Central memory CD8-positive, alpha-beta T cell (primary cell): Measurements from ENCODE around the gene POFUT2.

Experiments
- ATAC-seq: fragments of 150-1000 bp; cut with Tn5 transposase; replicated peaks from 2 replicates; pipeline ENCODE4 v1.10.0; 2022; ENCODE audit warnings: mild to moderate bottlenecking, moderate FRiP score, moderate number of reproducible peaks; ENCODE audit not compliant: poor library complexity, severe bottlenecking; ENCODE audit errors: extremely low read depth
- DNase-seq, 2 donors: peaks; one replicate each; pipeline ENCODE4 v3.0.0; 2021; ENCODE audit warnings: low spot score in 2 of 2
- H3K27ac Mint-ChIP-seq: one replicate; pipeline ENCODE4 v1.8.0; 2022; ENCODE audit warnings: low read depth, mild to moderate bottlenecking, moderate library complexity, mixed read lengths
- H3K27me3 Mint-ChIP-seq: one replicate; pipeline ENCODE4 v1.8.0; 2022; ENCODE audit warnings: mixed read lengths
- H3K36me3 Mint-ChIP-seq: one replicate; pipeline ENCODE4 v1.8.0; 2022; ENCODE audit warnings: mild to moderate bottlenecking, moderate library complexity, mixed read lengths; ENCODE audit not compliant: insufficient read depth
- H3K4me1 Mint-ChIP-seq: one replicate; pipeline ENCODE4 v1.8.0; 2022; ENCODE audit warnings: mixed read lengths
- H3K4me3 Mint-ChIP-seq: one replicate; pipeline ENCODE4 v1.8.0; 2022; ENCODE audit warnings: mild to moderate bottlenecking, moderate library complexity, mixed read lengths
- H3K9me3 Mint-ChIP-seq: one replicate; pipeline ENCODE4 v1.8.0; 2022; ENCODE audit warnings: mixed read lengths

Gene POFUT2

DNA sequence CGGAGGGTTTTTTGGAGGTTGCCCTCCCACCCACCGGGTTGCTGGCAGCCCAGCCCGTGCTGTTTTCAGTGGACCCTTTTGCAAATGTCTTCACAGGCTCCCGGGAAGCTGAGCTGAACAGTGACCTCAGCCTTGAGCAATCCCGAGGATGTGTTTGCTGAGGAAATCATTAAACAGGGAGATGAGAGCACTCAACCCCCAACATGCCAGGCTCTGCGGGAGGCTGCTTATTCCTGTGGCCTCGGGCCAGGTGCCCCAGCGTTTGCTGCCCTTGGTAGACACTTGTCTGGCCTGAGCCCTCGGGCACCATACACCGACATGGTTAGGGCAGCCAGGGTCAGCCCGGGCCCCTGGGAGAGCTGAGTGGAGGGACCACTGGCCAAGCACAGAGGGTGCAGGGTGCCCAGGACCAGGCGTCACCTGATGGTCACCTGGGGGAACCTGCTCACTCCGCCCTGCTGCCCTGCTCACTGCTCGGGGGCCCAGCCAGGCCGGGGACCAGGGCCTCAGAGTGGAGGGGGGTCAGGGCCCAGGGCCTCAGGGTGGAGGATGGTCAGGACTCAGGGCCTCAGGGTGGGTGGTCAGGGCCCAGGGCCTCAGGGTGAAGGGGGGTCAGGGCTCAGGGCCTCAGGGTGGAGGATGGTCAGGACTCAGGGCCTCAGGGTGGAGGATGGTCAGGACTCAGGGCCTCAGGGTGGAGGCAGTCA lies 42.5 kb upstream of the POFUT2 start:
- H3K27ac Mint-ChIP-seq: no peak overlapping the region
- no peaks in the 10 kb centered on the region for H3K9me3 Mint-ChIP-seq
- H3K36me3 Mint-ChIP-seq: no peaks in the 10 kb centered on the region
- no peak overlapping the region for H3K4me3 Mint-ChIP-seq
- ATAC-seq (no peak), DNase-seq (no peak)
- H3K4me1 Mint-ChIP-seq: no peaks in the 10 kb centered on the region
- H3K27me3 Mint-ChIP-seq: peaks cover 10% of the 10 kb centered on the region

DNA sequence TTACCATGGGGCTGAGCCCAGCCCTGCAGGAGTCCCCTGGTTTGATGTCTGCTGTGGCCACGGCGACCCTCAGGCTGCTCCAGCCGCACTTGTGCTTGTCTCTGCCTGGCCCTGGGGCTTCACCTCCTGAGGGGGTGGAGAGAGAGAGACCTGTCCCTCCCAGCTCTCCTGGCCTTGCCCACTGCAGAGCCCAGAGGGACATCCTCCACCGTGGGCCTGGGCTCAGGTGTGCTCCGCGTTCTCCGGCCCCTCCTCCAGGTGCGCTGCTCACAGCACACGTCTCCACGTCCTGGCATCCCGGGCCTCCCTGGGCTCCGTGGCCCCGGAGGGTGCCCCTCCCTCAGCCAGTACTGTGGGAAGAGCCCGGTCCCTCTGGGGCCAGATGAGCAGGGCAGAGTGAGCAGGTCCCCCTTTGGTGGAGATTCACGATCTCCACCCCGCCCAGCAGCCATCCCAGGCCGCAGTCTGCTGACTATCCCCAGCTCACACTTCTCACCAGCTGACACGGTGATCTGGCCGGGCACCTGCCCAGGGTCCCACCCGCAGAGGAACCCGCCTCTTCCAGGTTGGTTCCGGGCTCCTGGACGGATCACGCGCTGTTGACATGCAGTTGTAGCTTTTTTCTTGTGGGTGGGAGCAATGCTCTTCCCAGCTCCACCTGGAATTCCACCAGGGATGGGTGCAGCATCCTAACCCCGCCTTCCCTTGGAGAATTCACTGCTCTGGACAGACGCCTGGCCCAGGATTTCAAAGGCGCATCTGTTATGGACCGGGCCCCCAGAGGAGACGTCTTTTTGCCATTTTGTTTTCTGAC lies 41.8 kb upstream of the POFUT2 start:
- Mint-ChIP-seq H3K9me3 (no peaks in the 10 kb centered on the region), H3K4me3 (no peak overlapping the region), H3K27me3 (peaks cover 10% of the 10 kb centered on the region), H3K36me3 (no peaks in the 10 kb centered on the region), H3K4me1 (no peaks in the 10 kb centered on the region), H3K27ac (no peak overlapping the region)
- DNase-seq (no peak), ATAC-seq (no peak)

DNA sequence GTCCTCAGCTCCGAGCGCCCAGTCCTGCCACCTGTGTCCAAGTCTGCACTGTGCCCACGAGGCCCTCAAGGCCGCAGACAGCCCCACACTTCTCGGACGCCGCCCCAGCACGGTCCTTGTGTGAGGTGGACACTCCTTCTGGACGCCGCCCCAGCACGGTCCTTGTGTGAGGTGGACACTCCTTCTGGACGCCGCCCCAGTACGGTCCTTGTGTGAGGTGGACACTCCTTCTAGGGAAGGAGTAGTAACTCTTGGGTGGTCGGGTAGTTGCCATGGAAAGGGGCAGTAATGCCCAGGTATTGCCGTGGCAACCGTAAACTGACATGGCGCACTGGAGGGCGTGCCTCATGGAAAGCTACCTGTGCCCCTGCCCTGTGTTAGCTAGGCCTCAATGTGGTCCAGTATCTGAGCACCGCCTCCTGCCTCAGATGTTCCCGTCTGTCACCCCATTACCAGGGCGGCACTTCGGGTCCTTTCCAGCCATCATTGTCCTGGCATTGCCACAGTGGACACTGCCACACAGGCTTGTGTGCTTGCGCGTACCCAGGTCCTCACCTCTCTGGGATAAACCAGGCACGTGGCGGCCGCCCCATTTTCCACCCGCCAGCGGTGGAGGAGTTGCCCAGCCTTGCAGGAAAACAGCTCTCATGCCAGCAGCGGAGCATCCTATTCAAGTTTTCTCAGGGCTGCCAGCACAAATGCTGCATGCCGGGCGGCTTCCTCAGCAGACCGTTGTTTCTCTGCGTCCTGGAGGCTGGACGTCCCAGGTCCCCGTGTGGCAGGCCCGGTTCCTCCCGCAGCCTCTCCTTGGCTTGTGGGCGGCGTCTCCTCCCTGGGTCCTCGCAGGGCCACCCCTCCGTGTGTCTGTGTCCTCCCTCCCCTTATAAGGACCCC lies 40.8 kb upstream of the POFUT2 start:
- no peak overlapping the region for H3K27ac Mint-ChIP-seq
- H3K36me3 Mint-ChIP-seq: no peaks in the 10 kb centered on the region
- DNase-seq: no peak
- H3K9me3 Mint-ChIP-seq: no peaks in the 10 kb centered on the region
- ATAC-seq: no peak
- no peaks in the 10 kb centered on the region for H3K4me1 Mint-ChIP-seq
- peaks cover 10% of the 10 kb centered on the region for H3K27me3 Mint-ChIP-seq
- H3K4me3 Mint-ChIP-seq: no peak overlapping the region

DNA sequence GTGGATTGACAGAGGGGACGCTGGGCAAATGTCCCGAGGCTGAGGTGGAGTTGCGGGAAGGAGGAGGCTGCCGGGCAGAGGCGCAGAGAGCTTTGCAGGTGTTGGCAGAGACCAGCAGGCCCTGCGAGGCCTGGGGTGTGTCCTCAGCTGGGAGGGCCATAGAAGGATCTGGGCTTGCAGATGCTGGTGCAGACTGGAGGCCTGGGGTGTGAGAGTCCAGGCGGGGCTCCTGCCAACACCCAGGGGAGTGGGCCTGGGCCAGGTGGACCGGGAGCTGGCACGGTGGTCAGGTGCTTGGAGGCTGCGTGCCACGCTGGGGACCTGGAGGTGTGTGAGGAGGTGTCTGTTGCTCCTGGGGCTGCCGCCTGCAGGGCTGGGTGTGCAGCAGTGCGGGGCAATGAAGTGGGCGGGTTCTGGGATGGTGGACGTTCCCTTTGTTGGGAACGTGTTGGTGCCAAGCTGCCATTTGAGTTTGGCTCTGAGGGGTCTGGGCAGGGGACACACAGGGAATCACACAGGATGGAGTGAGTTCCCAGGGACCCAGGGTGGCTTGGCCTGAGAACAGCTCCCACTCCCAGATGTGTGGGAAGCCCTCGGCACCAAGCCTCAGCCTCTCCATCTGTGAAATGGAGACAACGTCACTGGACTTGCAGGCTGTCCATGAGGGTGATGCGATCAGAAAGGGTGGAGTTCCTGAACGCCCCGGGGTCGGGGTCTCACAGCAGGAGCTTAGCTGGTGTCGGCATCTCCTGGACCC lies 39.9 kb upstream of the POFUT2 start:
- Mint-ChIP-seq H3K36me3 (no peaks in the 10 kb centered on the region), H3K4me1 (peaks cover 2% of the 10 kb centered on the region), H3K4me3 (no peak overlapping the region)

DNA sequence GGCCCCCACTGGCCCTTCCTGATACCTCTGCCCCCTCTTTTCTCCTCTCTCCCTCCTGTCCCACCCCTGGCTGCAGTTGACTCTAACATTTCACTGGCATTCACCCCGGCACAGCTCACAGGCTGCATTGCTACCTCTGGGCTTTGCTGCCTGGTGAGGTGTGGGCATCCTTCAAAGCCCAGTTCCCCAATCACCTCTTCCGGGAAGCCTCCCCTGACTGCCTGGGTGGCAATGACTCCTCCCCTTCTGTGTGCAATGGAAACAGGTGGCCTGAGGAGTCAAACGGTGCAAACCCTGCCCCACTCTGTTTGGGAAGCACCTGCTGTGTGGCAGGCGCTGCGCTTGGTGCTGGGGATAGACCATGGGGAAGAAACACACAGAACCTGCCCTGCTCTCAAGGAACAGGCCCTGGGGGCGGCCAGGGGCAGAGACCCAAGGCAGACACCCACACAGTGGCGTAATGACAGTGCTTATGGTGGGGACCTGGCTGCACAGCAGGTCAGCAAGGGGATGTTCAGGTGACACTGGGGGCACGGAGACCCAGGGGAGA lies 39.3 kb upstream of the POFUT2 start:
- Mint-ChIP-seq H3K27me3 (peaks cover 22% of the 10 kb centered on the region), H3K36me3 (no peaks in the 10 kb centered on the region), H3K4me3 (no peak overlapping the region), H3K27ac (no peak overlapping the region), H3K4me1 (peaks cover 8% of the 10 kb centered on the region), H3K9me3 (no peaks in the 10 kb centered on the region)
- ATAC-seq (no peak), DNase-seq (no peak)

More for the DNA sequence above, 39.9 kb upstream of the POFUT2 start:
- Mint-ChIP-seq H3K27me3 (peaks cover 16% of the 10 kb centered on the region), H3K9me3 (no peaks in the 10 kb centered on the region), H3K27ac (no peak overlapping the region)
- DNase-seq (no peak), ATAC-seq (no peak)

DNA sequence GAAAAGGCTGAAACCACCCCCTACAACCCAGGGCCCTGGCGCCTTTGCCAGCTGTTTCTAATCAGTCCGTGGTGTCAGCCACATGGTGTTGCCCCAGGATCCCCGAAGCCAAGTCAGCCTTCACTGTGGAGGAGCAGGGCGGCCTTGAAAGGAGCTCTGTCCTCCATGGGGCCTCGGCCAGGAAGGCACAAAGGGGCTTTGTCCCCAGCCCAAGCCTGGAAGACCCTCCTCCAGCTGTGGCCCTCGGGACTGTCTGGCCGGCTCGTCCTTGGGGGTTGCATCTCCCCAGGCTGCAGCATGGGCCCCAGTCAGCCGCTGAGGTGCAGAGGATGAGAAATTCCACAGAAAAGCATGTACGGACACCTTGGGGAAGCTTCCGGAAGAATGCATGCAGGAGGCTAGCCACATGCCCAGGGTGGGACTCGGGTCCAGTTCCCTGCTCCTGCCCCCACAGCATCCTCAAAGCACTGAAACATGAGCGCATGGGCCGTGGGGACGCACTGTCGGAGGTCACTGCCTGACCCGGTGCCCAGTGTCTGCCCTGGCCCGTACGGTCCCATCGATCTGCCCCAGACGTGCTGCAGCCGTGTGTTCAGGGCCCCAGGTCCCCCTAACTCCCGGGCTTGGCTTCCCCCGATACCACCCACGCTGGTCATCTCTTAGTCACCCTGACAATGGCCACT lies 38.6 kb upstream of the POFUT2 start:
- ATAC-seq (no peak), DNase-seq (no peak)
- H3K36me3 Mint-ChIP-seq: no peaks in the 10 kb centered on the region
- H3K27me3 Mint-ChIP-seq: peaks cover 24% of the 10 kb centered on the region
- H3K4me1 Mint-ChIP-seq: peaks cover 8% of the 10 kb centered on the region
- peak overlapping the region; percentile 80 for H3K27ac Mint-ChIP-seq
- H3K4me3 Mint-ChIP-seq: no peak overlapping the region
- H3K9me3 Mint-ChIP-seq: no peaks in the 10 kb centered on the region

DNA sequence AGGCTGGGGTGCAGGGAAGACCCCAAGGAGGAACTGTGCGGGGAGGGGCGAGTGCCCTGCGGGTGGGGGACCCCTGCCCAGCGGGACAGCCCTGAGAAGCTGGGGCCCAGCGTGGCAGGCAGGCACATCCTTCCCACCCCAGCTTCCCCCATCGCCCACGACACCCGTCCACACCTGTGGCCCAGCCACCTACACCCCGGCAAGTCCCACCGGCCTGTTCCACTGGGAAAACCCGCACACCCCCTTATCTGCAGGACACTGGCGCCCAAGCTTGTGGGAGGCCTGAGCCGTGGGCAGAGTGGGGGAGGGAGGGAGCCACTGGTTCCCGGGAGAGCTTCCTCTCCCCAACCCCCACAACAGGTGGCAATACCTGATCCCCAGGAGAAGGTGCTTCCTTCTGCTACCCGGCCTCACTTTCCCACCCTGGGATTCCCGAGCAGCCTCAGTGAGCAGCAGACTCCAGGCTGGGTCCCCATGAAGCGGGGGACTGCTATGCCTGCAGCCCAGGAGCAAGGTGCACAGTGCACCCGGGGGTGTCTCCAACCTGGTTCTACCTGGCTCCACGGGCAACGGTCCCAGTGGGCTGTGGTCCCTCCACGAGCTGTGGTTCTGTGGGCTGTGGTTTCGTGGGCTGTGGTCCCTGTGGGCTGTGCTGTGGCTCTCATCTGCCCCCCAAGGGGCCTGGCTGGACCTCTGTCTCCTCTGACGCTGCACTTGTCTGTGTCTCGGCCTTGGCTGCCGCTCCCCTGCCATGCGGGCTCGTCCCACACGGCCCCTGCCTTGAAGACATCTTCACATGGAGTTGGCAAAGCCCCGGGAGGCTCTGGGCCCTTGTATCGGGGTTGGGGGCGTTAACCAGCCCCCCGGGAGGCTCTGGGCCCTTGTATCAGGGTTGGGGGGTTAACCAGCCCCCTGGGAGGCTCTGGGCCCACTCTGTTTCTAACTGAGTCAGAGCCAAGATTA lies 37.8 kb upstream of the POFUT2 start:
- Mint-ChIP-seq H3K27me3 (peaks cover 24% of the 10 kb centered on the region), H3K4me3 (no peak overlapping the region), H3K4me1 (peaks cover 8% of the 10 kb centered on the region), H3K36me3 (no peaks in the 10 kb centered on the region), H3K27ac (peak overlapping the region; percentile 80), H3K9me3 (no peaks in the 10 kb centered on the region)
- ATAC-seq (no peak), DNase-seq (no peak)

DNA sequence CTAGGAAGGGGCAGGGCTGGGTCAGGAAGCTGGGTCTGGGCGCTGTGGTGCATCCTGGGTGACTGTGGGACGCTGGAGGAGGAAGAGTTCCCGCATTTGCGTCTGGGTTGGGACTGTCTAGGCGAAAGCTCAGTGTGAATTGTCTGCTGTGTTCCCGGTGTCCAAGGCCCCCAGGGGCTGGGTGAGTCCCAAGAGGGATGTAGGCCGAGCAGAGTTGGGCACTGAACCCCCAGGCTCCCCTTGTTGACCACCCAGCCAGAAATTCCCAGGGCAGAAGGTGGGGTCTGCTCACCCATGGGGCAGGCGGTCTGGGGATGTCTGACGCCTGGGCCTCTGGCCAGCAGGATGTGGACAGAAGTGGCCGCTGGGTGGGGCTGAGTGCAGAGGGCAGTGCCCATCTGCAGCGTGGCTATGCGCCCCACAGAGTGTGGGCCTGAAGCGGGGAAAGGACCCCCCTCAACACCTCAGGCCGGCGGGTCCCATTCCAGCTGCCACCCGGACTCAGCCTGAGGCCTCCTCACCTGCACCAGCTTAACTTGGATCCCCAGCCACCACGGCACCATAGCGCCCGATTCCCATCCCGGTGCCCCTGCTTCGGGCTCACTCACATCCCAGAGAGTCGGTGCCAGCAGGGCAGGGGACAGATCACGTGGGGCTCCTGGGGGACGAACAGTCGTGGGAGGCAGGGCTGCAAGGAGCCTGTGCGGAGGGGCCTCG lies 37.0 kb upstream of the POFUT2 start:
- no peak for ATAC-seq
- Mint-ChIP-seq H3K9me3 (no peaks in the 10 kb centered on the region), H3K36me3 (no peaks in the 10 kb centered on the region), H3K27me3 (peaks cover 24% of the 10 kb centered on the region), H3K4me1 (peaks cover 8% of the 10 kb centered on the region), H3K4me3 (no peak overlapping the region), H3K27ac (peak overlapping the region; percentile 38)
- no peak for DNase-seq

DNA sequence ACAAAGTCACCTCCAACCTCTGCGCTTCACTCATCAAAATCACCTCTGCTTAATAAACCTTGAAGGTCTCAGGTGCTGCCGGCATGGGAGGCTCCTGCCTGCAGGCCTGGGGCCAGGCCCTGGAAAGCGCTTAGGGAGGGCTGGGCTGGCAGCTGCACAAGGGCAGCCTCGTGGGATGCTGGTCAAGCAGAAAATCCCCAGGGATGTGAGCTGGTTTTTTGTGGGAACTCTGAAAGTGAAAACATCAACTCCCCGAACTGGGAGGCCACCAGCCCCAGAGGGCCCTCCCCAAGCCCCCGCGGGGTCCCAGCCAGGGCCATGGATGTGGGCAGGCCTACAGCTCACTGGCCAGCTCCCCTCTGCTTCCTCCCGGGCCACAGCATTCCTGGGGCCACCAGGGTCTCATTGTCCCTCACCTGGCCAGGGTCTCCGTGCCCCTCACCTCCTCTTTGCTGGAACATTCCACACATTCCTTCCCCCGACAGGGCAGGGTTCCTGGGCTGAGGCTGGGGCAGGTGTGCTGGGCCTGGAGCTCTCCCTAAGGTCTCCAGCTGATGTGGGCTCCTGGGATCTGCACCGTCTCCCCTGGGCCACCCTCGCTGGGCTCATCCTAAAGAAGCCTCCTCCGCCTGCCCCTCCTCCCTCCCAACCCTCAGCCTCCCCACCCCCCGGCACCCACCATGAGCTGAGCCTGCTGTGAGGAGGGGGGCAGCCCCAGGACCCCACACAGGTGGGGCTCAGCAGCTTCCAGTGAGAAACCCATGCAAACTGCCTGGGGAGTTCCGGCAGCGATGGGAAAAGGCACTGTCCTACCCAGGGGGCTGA lies 36.0 kb upstream of the POFUT2 start:
- H3K4me3 Mint-ChIP-seq: no peak overlapping the region
- DNase-seq: no peak

More for the DNA sequence above, 36.0 kb upstream of the POFUT2 start:
- peaks cover 8% of the 10 kb centered on the region for H3K4me1 Mint-ChIP-seq
- H3K27ac Mint-ChIP-seq: peak overlapping the region; percentile 38
- H3K9me3 Mint-ChIP-seq: no peaks in the 10 kb centered on the region
- ATAC-seq: no peak
- H3K36me3 Mint-ChIP-seq: no peaks in the 10 kb centered on the region
- H3K27me3 Mint-ChIP-seq: peaks cover 31% of the 10 kb centered on the region
